Germinal center (tissue), 1 donor: ENCODE results near the gene KCNIP4.

ENCODE experiments used
- DNase-seq: peaks from one replicate; pipeline ENCODE4 v3.0.0; 2012; ENCODE audit warnings: mixed read lengths, low spot score

The KCNIP4 gene

GRCh38 chr4:21457086-21457840, 491.3 kb downstream of the KCNIP4 start:
- DNase-seq: no peak

- no peak for DNase-seq
Observed at GRCh38 chr4:21454831-21455230, 493.7 kb downstream of the KCNIP4 start.

- DNase-seq: no peak
Observed at GRCh38 chr4:21454201-21454600, 494.4 kb downstream of the KCNIP4 start.

GRCh38 chr4:21452931-21453330, 495.6 kb downstream of the KCNIP4 start:
- no peak for DNase-seq

- no peak for DNase-seq
Observed at GRCh38 chr4:21451032-21451431, 497.5 kb downstream of the KCNIP4 start.

- no peak for DNase-seq
Observed at GRCh38 chr4:21450331-21450730, 498.2 kb downstream of the KCNIP4 start.

- no peak for DNase-seq
Observed at GRCh38 chr4:21447301-21448054, 501.1 kb downstream of the KCNIP4 start.

GRCh38 chr4:21420166-21420565, 528.4 kb downstream of the KCNIP4 start:
- no peak for DNase-seq

- DNase-seq: no peak
Observed at GRCh38 chr4:21415728-21416127, 532.8 kb downstream of the KCNIP4 start.

- no peak for DNase-seq
Observed at GRCh38 chr4:21413807-21414370, 534.7 kb downstream of the KCNIP4 start.

GRCh38 chr4:21411086-21411485, 537.5 kb downstream of the KCNIP4 start:
- DNase-seq: no peak

GRCh38 chr4:21410372-21410771, 538.2 kb downstream of the KCNIP4 start:
- DNase-seq: no peak

GRCh38 chr4:21387683-21388082, 560.9 kb downstream of the KCNIP4 start:
- no peak for DNase-seq

- no peak for DNase-seq
Observed at GRCh38 chr4:21386166-21386780, 562.3 kb downstream of the KCNIP4 start.

GRCh38 chr4:21385706-21386105, 562.9 kb downstream of the KCNIP4 start:
- DNase-seq: no peak

GRCh38 chr4:21384609-21385008, 564.0 kb downstream of the KCNIP4 start:
- DNase-seq: no peak

- no peak for DNase-seq
Observed at GRCh38 chr4:21380861-21381260, 567.7 kb downstream of the KCNIP4 start.

- DNase-seq: no peak
Observed at GRCh38 chr4:21377046-21377445, 571.5 kb downstream of the KCNIP4 start.

GRCh38 chr4:21376176-21376575, 572.4 kb downstream of the KCNIP4 start:
- no peak for DNase-seq

GRCh38 chr4:21374641-21375368, 573.8 kb downstream of the KCNIP4 start:
- no peak for DNase-seq

- DNase-seq: no peak
Observed at GRCh38 chr4:21367567-21367966, 581.0 kb downstream of the KCNIP4 start.

GRCh38 chr4:21366840-21367239, 581.7 kb downstream of the KCNIP4 start:
- no peak for DNase-seq
